Hepatocyte (in vitro differentiated cells): ENCODE results near the gene SMIM35.

ENCODE experiments used
- EZH2 ChIP-seq: fragments of 200-600 bp; sonication (generic); IDR thresholded peaks from 2 replicates; pipeline ENCODE4 v1.6.1; 2016; ENCODE audit warnings: antibody characterized with exemption, mild to moderate bottlenecking, borderline replicate concordance
- TF ChIP-seq, protein P1 (sequence below): fragments of 200-600 bp; sonication (generic); IDR thresholded peaks from 2 replicates; pipeline ENCODE4 v1.5.1; 2016; ENCODE audit warnings: antibody characterized with exemption, mild to moderate bottlenecking; ENCODE audit not compliant: poor library complexity

DNA sequence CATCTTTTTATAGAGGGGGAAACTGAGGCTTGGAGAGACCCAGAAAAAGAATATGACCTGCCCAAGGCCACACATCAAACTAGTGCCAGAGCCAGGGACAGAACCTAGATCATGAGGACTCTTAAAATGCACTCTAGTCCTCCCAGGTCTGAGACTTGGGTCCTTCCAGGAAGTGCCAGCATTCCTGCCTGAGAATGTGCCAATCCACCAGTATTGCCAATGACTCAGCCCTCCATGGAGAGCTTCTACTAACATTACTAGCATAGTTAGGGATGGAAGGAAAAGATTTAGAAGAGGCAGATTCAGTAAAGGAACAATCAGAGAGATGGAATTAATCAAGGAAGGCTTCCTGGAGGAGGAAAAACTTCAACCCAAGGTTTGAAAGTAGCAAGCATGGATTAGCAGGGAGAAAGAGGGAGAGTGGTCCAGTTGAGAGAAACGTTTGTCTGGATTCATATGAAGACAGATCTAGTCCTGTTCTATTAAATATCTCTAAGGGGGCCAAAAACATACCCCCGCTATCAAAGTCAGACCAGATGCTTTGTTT is 20.1 kb upstream of the SMIM35 start:
- TF ChIP-seq, protein P1, sequence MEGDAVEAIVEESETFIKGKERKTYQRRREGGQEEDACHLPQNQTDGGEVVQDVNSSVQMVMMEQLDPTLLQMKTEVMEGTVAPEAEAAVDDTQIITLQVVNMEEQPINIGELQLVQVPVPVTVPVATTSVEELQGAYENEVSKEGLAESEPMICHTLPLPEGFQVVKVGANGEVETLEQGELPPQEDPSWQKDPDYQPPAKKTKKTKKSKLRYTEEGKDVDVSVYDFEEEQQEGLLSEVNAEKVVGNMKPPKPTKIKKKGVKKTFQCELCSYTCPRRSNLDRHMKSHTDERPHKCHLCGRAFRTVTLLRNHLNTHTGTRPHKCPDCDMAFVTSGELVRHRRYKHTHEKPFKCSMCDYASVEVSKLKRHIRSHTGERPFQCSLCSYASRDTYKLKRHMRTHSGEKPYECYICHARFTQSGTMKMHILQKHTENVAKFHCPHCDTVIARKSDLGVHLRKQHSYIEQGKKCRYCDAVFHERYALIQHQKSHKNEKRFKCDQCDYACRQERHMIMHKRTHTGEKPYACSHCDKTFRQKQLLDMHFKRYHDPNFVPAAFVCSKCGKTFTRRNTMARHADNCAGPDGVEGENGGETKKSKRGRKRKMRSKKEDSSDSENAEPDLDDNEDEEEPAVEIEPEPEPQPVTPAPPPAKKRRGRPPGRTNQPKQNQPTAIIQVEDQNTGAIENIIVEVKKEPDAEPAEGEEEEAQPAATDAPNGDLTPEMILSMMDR = no peak
- TF ChIP-seq EZH2 = no peak
